Neutrophil (primary cell): Measurements from ENCODE around the gene DENND6A.
A peak's percentile ranks its signal among the peaks of the same experiment; 100 is the strongest.

Source experiments
- H3K27ac ChIP-seq: fragments of 200-600 bp; sonication (generic); 2 replicates; pipeline ENCODE4 v1.5.1; 2016; ENCODE audit warnings: mild to moderate bottlenecking, moderate library complexity
- H3K27me3 ChIP-seq: fragments of 200-600 bp; sonication (generic); 2 replicates; pipeline ENCODE4 v1.6.0; 2016; ENCODE audit warnings: mild to moderate bottlenecking
- H3K36me3 ChIP-seq: fragments of 200-600 bp; sonication (generic); 2 replicates; pipeline ENCODE4 v1.5.1; 2017
- H3K4me1 ChIP-seq, 2 experiments: fragments of 200-600 bp in 1 of 2; sonication (generic) in 1 of 2; 1 replicate in 1 of 2; 2 replicates in 1 of 2; pipeline versions ENCODE4 v1.5.1 to v1.6.1; 2013 to 2016; ENCODE audit warnings: low read depth in 1 of 2, low read length in 1 of 2, mild to moderate bottlenecking in 1 of 2, moderate library complexity in 1 of 2; ENCODE audit not compliant: control insufficient read depth in 1 of 2, insufficient read depth in 1 of 2
- H3K4me3 ChIP-seq, 2 experiments: fragments of 200-600 bp in 1 of 2; sonication (generic) in 1 of 2; 1 replicate in 1 of 2; 2 replicates in 1 of 2; pipeline ENCODE4 v1.5.1; 2013 to 2016; ENCODE audit warnings: low read depth in 1 of 2, low read length in 1 of 2, mild to moderate bottlenecking in 1 of 2, moderate library complexity in 1 of 2
- H3K9me3 ChIP-seq: fragments of 200-600 bp; sonication (generic); 2 replicates; pipeline ENCODE4 v1.5.1; 2016
- CTCF ChIP-seq: fragments of 200-600 bp; sonication (generic); IDR thresholded peaks from 2 replicates; pipeline ENCODE4 v1.5.1; 2016; ENCODE audit warnings: antibody characterized with exemption

DENND6A gene

GRCh38 chr3:57587905-57588304 lies 105.0 kb downstream of the DENND6A start:
- peaks cover 10% of the 10 kb centered on the region in 2 experiments for H3K4me1 ChIP-seq
- no peak overlapping the region for H3K4me3 ChIP-seq
- peak overlapping the region; percentile 49 for H3K27ac ChIP-seq
- H3K9me3 ChIP-seq: no peaks in the 10 kb centered on the region
- H3K27me3 ChIP-seq: no peaks in the 10 kb centered on the region
- peaks cover 9% of the 10 kb centered on the region for H3K36me3 ChIP-seq
- no peak for TF ChIP-seq CTCF

- Histone ChIP-seq H3K9me3 (no peaks in the 10 kb centered on the region), H3K4me1 (peaks cover 10% of the 10 kb centered on the region in 2 experiments), H3K27ac (no peak overlapping the region), H3K27me3 (no peaks in the 10 kb centered on the region), H3K36me3 (peaks cover 11% of the 10 kb centered on the region), H3K4me3 (no peak overlapping the region)
- no peak for TF ChIP-seq CTCF
Measured at GRCh38 chr3:57586778-57587177, 106.1 kb downstream of the DENND6A start.

- Histone ChIP-seq H3K4me3 (no peak overlapping the region), H3K27me3 (no peaks in the 10 kb centered on the region), H3K4me1 (peaks cover 10% of the 10 kb centered on the region in 2 experiments), H3K36me3 (peaks cover 25% of the 10 kb centered on the region), H3K27ac (peak overlapping the region; percentile 20), H3K9me3 (no peaks in the 10 kb centered on the region)
- no peak for TF ChIP-seq CTCF
Measured at GRCh38 chr3:57583544-57583943, 109.3 kb downstream of the DENND6A start.

GRCh38 chr3:57582474-57583168 lies 110.3 kb downstream of the DENND6A start:
- Histone ChIP-seq H3K4me1 (peaks cover 2 to 4% of the 10 kb centered on the region in 2 experiments), H3K27me3 (no peaks in the 10 kb centered on the region), H3K4me3 (no peak overlapping the region), H3K27ac (peak overlapping the region; percentile 30), H3K36me3 (peaks cover 30% of the 10 kb centered on the region), H3K9me3 (no peaks in the 10 kb centered on the region)
- no peak for TF ChIP-seq CTCF

- Histone ChIP-seq H3K27me3 (no peaks in the 10 kb centered on the region), H3K27ac (no peak overlapping the region), H3K36me3 (peaks cover 65% of the 10 kb centered on the region), H3K4me3 (no peak overlapping the region), H3K4me1 (no peaks in the 10 kb centered on the region), H3K9me3 (no peaks in the 10 kb centered on the region)
- no peak for TF ChIP-seq CTCF
Measured at GRCh38 chr3:57577801-57578200, 115.1 kb downstream of the DENND6A start.
